K562 (cell line): ENCODE data around the gene APOBEC3F. TPM values are rescaled to one million over a fixed set of nuclear protein-coding genes. Genes with fewer than 3 reads are reported as not detected.
A peak's percentile ranks its signal among the peaks of the same experiment; 100 is the strongest.

Experiments used
- ARNT ChIP-seq, 2 experiments: fragments of 450-650 bp; IDR thresholded peaks; 2 replicates each; pipeline ENCODE4 v1.6.1; 2016; ENCODE audit warnings: mild to moderate bottlenecking in 1 of 2
- ATF1 ChIP-seq, 2 experiments: fragments of 450-650 bp in 1 of 2; IDR thresholded peaks; 2 replicates each; pipeline ENCODE4 v1.6.1; 2016; ENCODE audit warnings: missing compliant biosample characterization in 1 of 2, missing genetic modification characterization in 1 of 2
- CBX1 ChIP-seq: sonication (generic); IDR thresholded peaks from 2 replicates; pipeline ENCODE4 v1.6.1; 2016; ENCODE audit warnings: antibody characterized with exemption, low read depth, mild to moderate bottlenecking
- CHD2 ChIP-seq: IDR thresholded peaks from 2 replicates; pipeline ENCODE4 v1.6.1; 2011; ENCODE audit warnings: low read depth, low read length
- CLOCK ChIP-seq: fragments of 250-450 bp; sonication (Bioruptor Pico); IDR thresholded peaks from 2 replicates; pipeline ENCODE4 v1.4.0; 2020; ENCODE audit warnings: mild to moderate bottlenecking, moderate library complexity, borderline replicate concordance
- LARP7 ChIP-seq: fragments of 450-650 bp; IDR thresholded peaks from 2 replicates; pipeline ENCODE4 v1.6.1; 2016
- MCM5 ChIP-seq: fragments of 450-650 bp; IDR thresholded peaks from 2 replicates; pipeline ENCODE4 v1.6.1; 2016; ENCODE audit warnings: low read depth
- MEF2D ChIP-seq: conservative IDR thresholded peaks from 2 replicates; pipeline ENCODE4 v1.6.1; 2016; ENCODE audit warnings: low read depth, missing genetic modification characterization, missing compliant biosample characterization
- MTA2 ChIP-seq: fragments of 450-650 bp; IDR thresholded peaks from 2 replicates; pipeline ENCODE4 v1.6.1; 2016; ENCODE audit warnings: low read depth
- POLR2H ChIP-seq: IDR thresholded peaks from 2 replicates; pipeline ENCODE4 v1.6.1; 2016; ENCODE audit warnings: missing genetic modification characterization, low read depth, mild to moderate bottlenecking, control low read depth, missing compliant biosample characterization, moderate library complexity
- RBBP5 ChIP-seq: fragments of 200-600 bp; sonication (generic); IDR thresholded peaks from 2 replicates; pipeline ENCODE4 v1.6.1; 2012; ENCODE audit warnings: borderline replicate concordance, mild to moderate bottlenecking, low read length, control low read depth, inconsistent platforms; ENCODE audit not compliant: insufficient read depth, poor library complexity, severe bottlenecking
- REST ChIP-seq, 2 experiments: fragments of 450-650 bp; formaldehyde crosslinking in 1 of 2; IDR thresholded peaks; 2 replicates each; pipeline versions ENCODE4 v1.4.0 to v1.6.1; 2014 to 2020; ENCODE audit warnings: mild to moderate bottlenecking in 2 of 2, borderline replicate concordance in 1 of 2, low read depth in 1 of 2
- SAFB ChIP-seq: fragments of 200-400 bp; formaldehyde crosslinking; IDR thresholded peaks from 2 replicates; pipeline ENCODE4 v1.6.1; 2017; ENCODE audit warnings: low read depth, low read length, borderline replicate concordance
- TAF15 ChIP-seq: fragments of 200-400 bp; formaldehyde crosslinking; IDR thresholded peaks from 2 replicates; pipeline ENCODE4 v1.6.1; 2017; ENCODE audit warnings: mild to moderate bottlenecking, low read depth, low read length, moderate library complexity
- TCF3 ChIP-seq: sonication (generic); formaldehyde crosslinking; IDR thresholded peaks from 2 replicates; pipeline ENCODE4 v1.4.0; 2020; ENCODE audit warnings: mild to moderate bottlenecking, missing genetic modification reagents
- ZKSCAN1 ChIP-seq: fragments of 150-350 bp; IDR thresholded peaks from 2 replicates; pipeline ENCODE4 v1.6.1; 2016; ENCODE audit warnings: low read depth, low read length
- ZNF444 ChIP-seq: fragments of 250-450 bp; sonication (Bioruptor Pico); IDR thresholded peaks from 2 replicates; pipeline ENCODE4 v1.4.0; 2020; ENCODE audit warnings: mild to moderate bottlenecking, moderate library complexity
- ZNF561 ChIP-seq: fragments of 450-650 bp; formaldehyde crosslinking; conservative IDR thresholded peaks from 2 replicates; pipeline ENCODE4 v1.4.0; 2020; ENCODE audit warnings: mild to moderate bottlenecking, moderate library complexity
- polyA plus RNA-seq, 8 experiments: library from polyadenylated mRNA; depleted of rRNA in 4 of 8; stranded (reverse) in 5 of 8; unstranded in 3 of 8; fragments of >200 nt; fragmentation: Nextera tagmentation in 2 of 8; fragmentation: Illumina TruSeq in 1 of 8; extraction: Ambion mirVana in 2 of 8; extraction: Trizol in 1 of 8; gene quantifications; 2 replicates each; pipeline versions ENCODE4 v1.2.1 to v1.2.3, GENCODE V29; 2011 to 2014; ENCODE audit warnings: inconsistent platforms in 1 of 8, missing spikeins in 1 of 8
- total RNA-seq, 7 experiments: library from RNA; depleted of rRNA in 6 of 7; stranded (reverse); fragments of >200 nt in 6 of 7; fragmentation: Illumina TruSeq in 2 of 7; extraction: Trizol in 2 of 7; gene quantifications; 2 replicates each; pipeline versions ENCODE4 v1.2.1 to v1.2.3, GENCODE V29; 2011 to 2021; ENCODE audit warnings: low replicate concordance in 1 of 7

The APOBEC3F gene
- total and polyA plus RNA-seq, 9 of the 15 experiments (the other 6 are each of a cell fraction or from before 2014, with no cell fraction given): 1.1 to 3.3 (median 1.9) TPM

- TF ChIP-seq REST (IDR thresholded peaks at IDR 0.05; ENCODE audit: borderline replicate concordance) (peak; percentile 58; the same call in 1 of the 2 replicates), REST (CRISPR knock-in tag; IDR thresholded peaks at IDR 0.05; ENCODE audit: low read depth) (no peak), SAFB (no peak), CLOCK (CRISPR knock-in tag) (no peak), MEF2D (no peak), LARP7 (no peak), CHD2 (no peak), ZKSCAN1 (0 out of 2 replicates have a peak, but pooled peaks have one; percentile 22), ARNT (IDR thresholded peaks at IDR 0.05) (no peak), MCM5 (no peak), CBX1 (peak; percentile 46; the same call in 1 of the 2 replicates), ZNF561 (CRISPR knock-in tag) (no peak), MTA2 (peak; percentile 52), ATF1 (CRISPR knock-in tag; IDR thresholded peaks at IDR 0.05) (no peak), ATF1 (tag; IDR thresholded peaks at IDR 0.05) (0 out of 2 replicates have a peak, but pooled peaks have one; percentile 18), RBBP5 (peak; percentile 15), ZNF444 (CRISPR knock-in tag) (no peak), TAF15 (no peak), TCF3 (CRISPR knock-in tag) (peak; percentile 82), POLR2H (tag) (peak; percentile 81)
Observed at GRCh38 chr22:39013942-39014722, 26.5 kb upstream of the APOBEC3F start, which contains the start of gene APOBEC3C (continued).
